Heart left ventricle (tissue), 16 donors: ENCODE results near the gene YIF1A. TPM values are rescaled to one million over a fixed set of nuclear protein-coding genes. Genes with fewer than 3 reads are reported as not detected.
A peak's percentile ranks its signal among the peaks of the same experiment; 100 is the strongest.

Source experiments
- ATAC-seq, 4 donors: fragments of 200-7000 bp; cut with Tn5 transposase; one replicate each; pipeline ENCODE4 v1.9.1; 2020 to 2022; ENCODE audit warnings: moderate library complexity in 4 of 4, mild to moderate bottlenecking in 3 of 4, moderate number of reproducible peaks in 1 of 4
- DNase-seq, 5 donors: peaks; one replicate each; pipeline ENCODE4 v3.0.0-alpha.2; 2020
- H3K27ac ChIP-seq, 12 donors: fragments of 200-600 bp; sonication (generic) in 4 of 12; one replicate each; pipeline versions ENCODE4 v1.5.0 to v1.8.0; 2016 to 2022; ENCODE audit warnings: mild to moderate bottlenecking in 2 of 12
- H3K27me3 ChIP-seq, 9 donors: fragments of 200-600 bp; sonication (generic) in 2 of 9; one replicate each; pipeline versions ENCODE4 v1.5.1 to v1.8.0; 2016 to 2022; ENCODE audit warnings: mild to moderate bottlenecking in 3 of 9
- H3K36me3 ChIP-seq, 9 donors: fragments of 200-600 bp; sonication (generic) in 2 of 9; one replicate each; pipeline versions ENCODE4 v1.5.0 to v1.8.0; 2018 to 2022; ENCODE audit warnings: mild to moderate bottlenecking in 2 of 9
- H3K4me1 ChIP-seq, 12 donors: fragments of 200-600 bp; sonication (generic) in 4 of 12; one replicate each; pipeline versions ENCODE4 v1.5.0 to v1.8.0; 2016 to 2022; ENCODE audit warnings: mild to moderate bottlenecking in 3 of 12
- H3K4me3 ChIP-seq, 12 donors: fragments of 200-600 bp; sonication (generic) in 4 of 12; one replicate each; pipeline versions ENCODE4 v1.5.0 to v1.8.0; 2017 to 2022; ENCODE audit warnings: mild to moderate bottlenecking in 9 of 12, moderate library complexity in 4 of 12
- H3K9me3 ChIP-seq, 12 donors: fragments of 200-600 bp; sonication (generic) in 4 of 12; one replicate each; pipeline versions ENCODE4 v1.5.0 to v1.8.0; 2016 to 2022; ENCODE audit warnings: mild to moderate bottlenecking in 1 of 12
- POLR2A ChIP-seq, 2 donors: fragments of 450-650 bp; IDR thresholded peaks; one replicate each; pipeline ENCODE4 v1.6.1; 2017; ENCODE audit warnings: antibody characterized with exemption in 2 of 2, mild to moderate bottlenecking in 2 of 2, moderate library complexity in 2 of 2
- WGBS, 4 donors: extraction: QIAGEN DNeasy Blood & Tissue Kit in 2 of 4; methylation state at CpG; one replicate each; pipeline versions ENCODE4 v1.1.5 to v1.1.7; 2013 to 2018; 5-methylcytosine and 5-hydroxymethylcytosine counted together
- intact Hi-C, 10 donors: fragments of 100-400 bp; cut with DNase I; formaldehyde crosslinking; loops; one replicate each; pipeline versions ENCODE4 v1.11.1 to v1.14.2; 2022
- polyA plus RNA-seq, 2 donors: library from polyadenylated mRNA; stranded (reverse); fragments of 200-250 nt; gene quantifications; one replicate each; pipeline ENCODE4 v1.2.3, GENCODE V29; 2013
- total RNA-seq, 9 donors: library from RNA; depleted of rRNA in 2 of 9; stranded (reverse); fragments of >200 nt in 2 of 9; fragmentation: NEBNext Ultra II Directional in 3 of 9; extraction: Animal tissue kit (Norgen Biotek cat#: 25700) in 3 of 9; gene quantifications; one replicate each; pipeline versions ENCODE4 v1.1.0 to v1.2.4, GENCODE V29; 2016 to 2023
- TF ChIP-seq, protein P1 (sequence below), 12 donors: fragments of 200-600 bp; sonication (generic) in 4 of 12; IDR thresholded peaks; one replicate each; pipeline versions ENCODE4 v1.5.0 to v1.8.0; 2018 to 2022; ENCODE audit warnings: antibody characterized with exemption in 12 of 12, mild to moderate bottlenecking in 5 of 12
- donor health status: ischemic (EF 13 %, LVEDD 7.1; RV severe dilation, severe dysfunction).
- donor health status: healthy with polysubstance abuse.
- donor health status: DM: no; HTN: yes; CAD: no.
- donor health status: DM: no; HTN: no; CAD: no.
- donor health status: ischemic (EF 25% LVEDD 6.9; RV normal size, moderate dysfunction).
- donor health status: ischemic (EF 25% LVEDD 5.7; RV mildly dilated, moderate dysfunction).
- donor health status: healthy.
- donor health status: DM: yes; HTN: yes; CAD: no.
- donor health status: ischemic (EF 35%, LVEDD 5.7; RV mildly dilated, moderate dysfunction).
- donor health status: nonischemic (EF 11% LVEDD 7.7; RV severe dilation, severe dysfunction).
- donor health status: DM: yes; HTN: yes; CAD: no.
- donor health status: PGD.
- donor health status: ischemic (EF 29% LVEDD 5.4; RV normal size, mild dysfunction).
- donor health status: nonischemic (EF 23%, LVEDD 6.1; RV moderate dilation, normal function).

The YIF1A gene
- total and polyA plus RNA-seq, 11 donors: 41.6 to 136 (median 65.3) TPM

DNA sequence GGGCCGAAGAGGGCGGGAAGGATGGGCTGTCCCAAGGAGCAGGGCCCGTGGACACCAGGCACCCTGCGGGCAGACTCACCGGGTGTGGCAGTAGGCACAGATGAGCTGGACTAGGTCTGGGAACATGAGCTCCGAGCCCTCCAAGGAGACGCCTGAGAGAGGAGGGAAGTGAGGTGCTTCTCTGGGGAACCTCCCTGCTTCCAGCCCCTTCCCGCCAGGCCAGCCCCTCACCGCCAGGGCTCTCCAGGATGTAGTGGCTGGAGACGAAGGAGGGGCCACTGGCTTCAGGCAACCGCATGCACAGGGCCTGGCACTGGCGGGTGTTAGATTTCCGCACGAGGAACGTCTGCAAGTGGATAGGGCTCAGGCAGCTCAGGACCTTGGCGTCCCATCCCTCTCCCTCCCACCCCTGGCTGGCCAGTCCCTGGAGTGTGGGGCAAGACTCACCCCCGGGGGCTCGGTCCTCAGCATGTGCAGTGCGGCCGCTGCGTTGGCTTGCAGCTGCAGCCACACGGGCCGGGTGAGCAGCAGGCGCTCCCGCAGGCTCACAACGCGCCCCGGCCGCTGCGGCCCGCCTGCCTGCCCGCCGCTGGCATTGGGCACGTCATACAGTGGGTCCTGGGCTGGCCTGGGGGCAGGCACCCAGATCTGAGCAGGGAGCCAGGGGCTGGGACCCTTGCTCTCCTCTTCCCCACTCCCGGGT, 46.7 kb upstream of the YIF1A start:
- peaks cover 0 to 55% (median 29%) of the 10 kb centered on the region in 9 donors for H3K36me3 ChIP-seq
- DNase-seq (peak in 2 of 5 donors; percentile 33 to 54), ATAC-seq (peak in 3 of 4 donors; percentile 27 to 61 (median 32))
- peaks cover 4 to 35% (median 20%) of the 10 kb centered on the region in 12 donors for H3K4me1 ChIP-seq
- no peaks in the 10 kb centered on the region for H3K9me3 ChIP-seq
- intact Hi-C loops: loop anchor here in 1 of 10 donors (5.0 kb wide), 1 partner anchor 43 kb away; the partner anchor contains the start of gene TMEM151A
- 9 to 16% (median 12%) methylated on average over 22 to 35 of the region's 35 CpGs for WGBS, 4 donors
- no peaks in the 10 kb centered on the region for H3K27me3 ChIP-seq
- peak overlapping the region; percentile 36 to 76 (median 65) for H3K4me3 ChIP-seq
- TF ChIP-seq, protein P1, sequence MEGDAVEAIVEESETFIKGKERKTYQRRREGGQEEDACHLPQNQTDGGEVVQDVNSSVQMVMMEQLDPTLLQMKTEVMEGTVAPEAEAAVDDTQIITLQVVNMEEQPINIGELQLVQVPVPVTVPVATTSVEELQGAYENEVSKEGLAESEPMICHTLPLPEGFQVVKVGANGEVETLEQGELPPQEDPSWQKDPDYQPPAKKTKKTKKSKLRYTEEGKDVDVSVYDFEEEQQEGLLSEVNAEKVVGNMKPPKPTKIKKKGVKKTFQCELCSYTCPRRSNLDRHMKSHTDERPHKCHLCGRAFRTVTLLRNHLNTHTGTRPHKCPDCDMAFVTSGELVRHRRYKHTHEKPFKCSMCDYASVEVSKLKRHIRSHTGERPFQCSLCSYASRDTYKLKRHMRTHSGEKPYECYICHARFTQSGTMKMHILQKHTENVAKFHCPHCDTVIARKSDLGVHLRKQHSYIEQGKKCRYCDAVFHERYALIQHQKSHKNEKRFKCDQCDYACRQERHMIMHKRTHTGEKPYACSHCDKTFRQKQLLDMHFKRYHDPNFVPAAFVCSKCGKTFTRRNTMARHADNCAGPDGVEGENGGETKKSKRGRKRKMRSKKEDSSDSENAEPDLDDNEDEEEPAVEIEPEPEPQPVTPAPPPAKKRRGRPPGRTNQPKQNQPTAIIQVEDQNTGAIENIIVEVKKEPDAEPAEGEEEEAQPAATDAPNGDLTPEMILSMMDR (IDR thresholded peaks at IDR 0.05): no peak
- TF ChIP-seq POLR2A (IDR thresholded peaks at IDR 0.05): no peak
- peak overlapping the region; percentile 15 to 82 (median 72) for H3K27ac ChIP-seq

DNA sequence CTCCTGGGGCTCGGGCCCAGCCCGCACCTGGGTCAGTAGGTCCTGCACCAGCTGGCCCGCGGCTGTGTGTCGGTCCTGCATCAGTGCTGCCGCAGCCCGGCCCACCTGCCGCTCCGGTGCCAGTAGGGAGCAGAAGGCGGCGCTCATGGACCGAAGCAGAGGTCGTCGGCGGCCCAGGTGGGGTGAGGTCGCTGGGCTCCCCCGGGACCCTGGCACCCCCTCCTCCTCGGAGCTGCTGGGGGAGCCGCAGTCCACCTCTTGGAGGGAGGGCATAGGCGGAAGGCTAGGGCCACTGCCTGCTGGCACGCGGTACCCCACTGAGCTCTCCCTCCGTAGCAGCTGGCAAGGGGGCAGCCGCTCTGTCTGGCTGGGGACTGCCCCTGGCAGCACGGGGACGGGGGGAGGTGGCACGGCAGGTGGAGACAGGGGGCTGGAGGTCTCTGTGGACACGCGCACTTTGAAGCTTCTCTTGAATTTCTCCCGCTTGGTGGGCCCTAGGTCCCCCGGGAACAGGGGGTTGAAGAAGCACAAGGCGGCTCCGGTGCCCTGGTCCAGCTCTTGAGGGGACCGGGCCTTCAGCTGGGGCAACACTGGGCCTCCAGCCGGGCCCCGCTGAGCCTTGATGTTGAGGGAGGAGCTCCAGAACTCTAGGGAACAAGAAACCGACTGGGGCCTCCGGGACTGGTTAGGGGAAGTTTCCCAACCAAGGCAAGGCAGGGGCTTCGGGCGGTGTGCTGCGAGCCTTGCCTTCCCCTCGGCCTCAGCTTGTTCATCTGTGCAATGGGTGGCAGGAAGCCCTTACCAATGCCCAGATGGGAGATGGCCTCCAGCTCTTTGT, 45.9 kb upstream of the YIF1A start:
- TF ChIP-seq POLR2A (IDR thresholded peaks at IDR 0.05): no peak
- TF ChIP-seq, protein P1 (IDR thresholded peaks at IDR 0.05): no peak
- ATAC-seq (no peak), DNase-seq (peak in 3 of 5 donors; percentile 23 to 63 (median 32))
- H3K4me1 ChIP-seq: peaks cover 4 to 35% (median 20%) of the 10 kb centered on the region in 12 donors
- no peaks in the 10 kb centered on the region for H3K9me3 ChIP-seq
- intact Hi-C loops: loop anchor here in 1 of 10 donors (5.0 kb wide), 1 partner anchor 43 kb away; the partner anchor contains the start of gene TMEM151A
- H3K27ac ChIP-seq: peak overlapping the region in 5 of 12 donors; percentile 4 to 81 (median 68)
- peaks cover 0 to 46% (median 21%) of the 10 kb centered on the region in 9 donors for H3K36me3 ChIP-seq
- H3K27me3 ChIP-seq: no peaks in the 10 kb centered on the region
- peak overlapping the region in 9 of 12 donors; percentile 60 to 76 (median 69) for H3K4me3 ChIP-seq
- 78 to 84% (median 81%) methylated on average over 31 to 42 of the region's 42 CpGs for WGBS, 4 donors

DNA sequence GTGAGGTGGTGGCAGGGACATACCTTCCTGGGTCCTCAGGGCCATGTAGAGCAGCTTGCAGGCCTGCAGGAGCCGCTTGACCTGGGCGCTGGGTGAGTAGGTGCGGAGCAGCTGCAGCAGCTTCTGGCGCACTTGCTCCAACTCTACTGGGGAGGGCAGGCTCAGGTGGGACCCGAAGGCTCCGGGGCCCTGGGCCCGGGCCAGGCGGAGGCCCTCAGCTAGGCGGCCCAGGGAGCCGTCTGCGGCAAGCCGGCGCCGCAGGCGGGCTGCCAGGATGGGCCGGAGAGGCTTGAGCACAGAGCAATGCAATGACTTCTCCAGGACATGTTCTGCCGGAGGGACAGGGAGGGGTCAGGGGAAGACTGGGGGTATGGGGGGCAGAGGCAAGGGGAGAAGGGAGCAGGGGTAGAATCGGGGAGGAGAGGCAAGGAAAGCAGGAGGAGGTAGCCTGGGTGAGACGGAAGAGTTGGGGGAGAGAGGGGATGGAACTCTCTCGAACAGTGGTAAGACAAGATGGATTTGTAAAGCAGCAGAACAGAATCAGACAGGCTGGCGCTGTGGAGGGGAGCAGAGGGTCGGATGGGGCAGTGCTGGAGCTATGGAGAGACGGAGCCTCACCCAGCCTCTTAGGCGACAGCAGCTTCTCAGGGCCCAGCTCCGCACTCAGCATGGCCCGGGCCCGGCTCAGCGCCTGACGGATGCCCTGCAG, 45.1 kb upstream of the YIF1A start:
- 84 to 89% (median 86%) methylated on average over 22 to 29 of the region's 29 CpGs for WGBS, 4 donors

More for the DNA sequence above, 45.1 kb upstream of the YIF1A start:
- ATAC-seq (no peak), DNase-seq (peak in 3 of 5 donors; percentile 17 to 41 (median 20))
- peaks cover 4 to 36% (median 20%) of the 10 kb centered on the region in 12 donors for H3K4me1 ChIP-seq
- no peaks in the 10 kb centered on the region for H3K9me3 ChIP-seq
- H3K27ac ChIP-seq: no peak overlapping the region
- TF ChIP-seq, protein P1 (IDR thresholded peaks at IDR 0.05): no peak
- no peak for TF ChIP-seq POLR2A (IDR thresholded peaks at IDR 0.05)
- peaks cover 0 to 38% (median 13%) of the 10 kb centered on the region in 9 donors for H3K36me3 ChIP-seq
- H3K27me3 ChIP-seq: no peaks in the 10 kb centered on the region
- intact Hi-C loops: no loop called here
- no peak overlapping the region for H3K4me3 ChIP-seq
